Lung (tissue), 12 donors: ENCODE data around the gene FAM241B. TPM values are rescaled to one million over a fixed set of nuclear protein-coding genes. Genes with fewer than 3 reads are reported as not detected.

ENCODE experiments used
- ATAC-seq: fragments of 200-7000 bp; cut with Tn5 transposase; one replicate; pipeline ENCODE4 v1.9.1; 2020; ENCODE audit warnings: moderate number of reproducible peaks; ENCODE audit not compliant: insufficient read depth, low FRiP score
- DNase-seq, 3 donors: peaks; one replicate each; pipeline ENCODE4 v3.0.0-alpha.2; 2013 to 2017
- H3K27ac ChIP-seq, 2 donors: one replicate each; pipeline ENCODE4 v1.5.1; 2013; ENCODE audit warnings: mild to moderate bottlenecking in 2 of 2, moderate library complexity in 2 of 2, control low read depth in 1 of 2, inconsistent platforms in 1 of 2, low read depth in 1 of 2, low read length in 1 of 2
- H3K27me3 ChIP-seq, 3 donors: one replicate each; pipeline ENCODE4 v1.5.1; 2013; ENCODE audit warnings: low read length in 2 of 3; ENCODE audit not compliant: control insufficient read depth in 3 of 3, insufficient read depth in 3 of 3
- H3K36me3 ChIP-seq, 4 donors: one replicate each; pipeline ENCODE4 v1.5.1; 2013; ENCODE audit warnings: low read length in 4 of 4, mild to moderate bottlenecking in 1 of 4, moderate library complexity in 1 of 4; ENCODE audit not compliant: control insufficient read depth in 4 of 4, insufficient read depth in 4 of 4
- H3K4me1 ChIP-seq, 5 donors: one replicate each; pipeline ENCODE4 v1.5.1; 2013; ENCODE audit warnings: low read length in 5 of 5, mild to moderate bottlenecking in 2 of 5, moderate library complexity in 1 of 5; ENCODE audit not compliant: control insufficient read depth in 5 of 5, insufficient read depth in 5 of 5
- H3K4me3 ChIP-seq: one replicate; pipeline ENCODE4 v1.5.1; 2013; ENCODE audit warnings: mild to moderate bottlenecking, control low read depth, moderate library complexity
- H3K9ac ChIP-seq, 2 donors: one replicate each; pipeline ENCODE4 v1.5.1; 2013; ENCODE audit warnings: low read length in 2 of 2, control low read depth in 1 of 2; ENCODE audit not compliant: insufficient read depth in 1 of 2
- H3K9me3 ChIP-seq, 4 donors: one replicate each; pipeline ENCODE4 v1.5.1; 2013; ENCODE audit warnings: low read length in 3 of 4, mild to moderate bottlenecking in 1 of 4, moderate library complexity in 1 of 4; ENCODE audit not compliant: control insufficient read depth in 4 of 4, insufficient read depth in 3 of 4
- WGBS, 2 donors: extraction: QIAGEN DNeasy Blood & Tissue Kit; methylation state at CpG; one replicate each; pipeline ENCODE4 v1.1.7; 2013; 5-methylcytosine and 5-hydroxymethylcytosine counted together
- polyA plus RNA-seq, 2 donors: library from polyadenylated mRNA; stranded (reverse); fragments of 200-250 nt; gene quantifications; one replicate each; pipeline ENCODE4 v1.2.1, GENCODE V29; 2013
- total RNA-seq, 2 donors: library from RNA; depleted of rRNA in 1 of 2; stranded (reverse); fragments of >200 nt in 1 of 2; gene quantifications; one replicate each; pipeline ENCODE4 v1.2.1, GENCODE V29; 2014 to 2021
- TF ChIP-seq, protein P1 (sequence below): IDR thresholded peaks from 2 replicates; pipeline ENCODE4 v1.5.1; 2012; ENCODE audit warnings: mild to moderate bottlenecking; ENCODE audit errors: control extremely low read depth, extremely low read depth
- donor health status: control.
- donor health status: control.
- donor health status: Bipolar disorder and iron deficiency.
- donor health status: healthy.
- donor health status: DM: yes; HTN: yes; CAD: no.

The FAM241B gene
- total and polyA plus RNA-seq, 4 donors = 1.5 to 12.2 (median 8.4) TPM

DNA sequence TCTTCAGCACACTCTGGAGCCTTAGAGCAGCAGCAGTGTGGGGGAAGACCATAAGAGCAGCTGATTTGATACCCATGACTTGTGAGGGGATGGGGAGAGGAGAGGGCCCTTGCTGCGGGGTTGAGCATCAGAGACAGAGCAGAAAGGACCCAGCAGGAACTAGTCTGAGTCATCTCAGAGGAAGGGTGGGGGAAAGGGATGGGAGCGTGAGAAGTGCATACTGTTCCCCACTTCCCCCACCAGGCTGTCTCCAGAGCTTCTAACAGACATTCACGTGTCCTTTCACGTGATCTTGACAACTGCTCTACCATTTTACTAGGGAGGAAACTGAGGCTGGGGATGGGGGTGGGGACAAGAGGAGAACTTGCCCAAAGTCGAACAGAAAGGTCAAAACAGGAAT, 38.7 kb downstream of the FAM241B start:
- peaks cover 0 to 4% (median 0%) of the 10 kb centered on the region in 3 donors for H3K27me3 ChIP-seq

GRCh38 chr10:69669409-69669808, 39.4 kb downstream of the FAM241B start:
- no peak for DNase-seq
- Histone ChIP-seq H3K9me3 (no peaks in the 10 kb centered on the region), H3K4me3 (no peak overlapping the region), H3K36me3 (no peaks in the 10 kb centered on the region), H3K4me1 (no peaks in the 10 kb centered on the region), H3K27me3 (peaks cover 0 to 4% (median 0%) of the 10 kb centered on the region in 3 donors), H3K9ac (no peak overlapping the region), H3K27ac (no peak overlapping the region)
- WGBS, 2 donors = 76 to 94% methylated on average over 4 of the region's 4 CpGs
- no peak for ATAC-seq
- TF ChIP-seq, protein P1, sequence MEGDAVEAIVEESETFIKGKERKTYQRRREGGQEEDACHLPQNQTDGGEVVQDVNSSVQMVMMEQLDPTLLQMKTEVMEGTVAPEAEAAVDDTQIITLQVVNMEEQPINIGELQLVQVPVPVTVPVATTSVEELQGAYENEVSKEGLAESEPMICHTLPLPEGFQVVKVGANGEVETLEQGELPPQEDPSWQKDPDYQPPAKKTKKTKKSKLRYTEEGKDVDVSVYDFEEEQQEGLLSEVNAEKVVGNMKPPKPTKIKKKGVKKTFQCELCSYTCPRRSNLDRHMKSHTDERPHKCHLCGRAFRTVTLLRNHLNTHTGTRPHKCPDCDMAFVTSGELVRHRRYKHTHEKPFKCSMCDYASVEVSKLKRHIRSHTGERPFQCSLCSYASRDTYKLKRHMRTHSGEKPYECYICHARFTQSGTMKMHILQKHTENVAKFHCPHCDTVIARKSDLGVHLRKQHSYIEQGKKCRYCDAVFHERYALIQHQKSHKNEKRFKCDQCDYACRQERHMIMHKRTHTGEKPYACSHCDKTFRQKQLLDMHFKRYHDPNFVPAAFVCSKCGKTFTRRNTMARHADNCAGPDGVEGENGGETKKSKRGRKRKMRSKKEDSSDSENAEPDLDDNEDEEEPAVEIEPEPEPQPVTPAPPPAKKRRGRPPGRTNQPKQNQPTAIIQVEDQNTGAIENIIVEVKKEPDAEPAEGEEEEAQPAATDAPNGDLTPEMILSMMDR = no peak

More for the DNA sequence above, 38.7 kb downstream of the FAM241B start:
- no peak overlapping the region for H3K27ac ChIP-seq
- H3K36me3 ChIP-seq = no peaks in the 10 kb centered on the region
- H3K4me1 ChIP-seq = no peaks in the 10 kb centered on the region
- H3K9ac ChIP-seq = no peak overlapping the region
- WGBS, 2 donors = 75 to 78% methylated on average over 5 of the region's 5 CpGs
- ATAC-seq (no peak), DNase-seq (no peak)
- no peak overlapping the region for H3K4me3 ChIP-seq
- TF ChIP-seq, protein P1 = no peak
- H3K9me3 ChIP-seq = no peaks in the 10 kb centered on the region

DNA sequence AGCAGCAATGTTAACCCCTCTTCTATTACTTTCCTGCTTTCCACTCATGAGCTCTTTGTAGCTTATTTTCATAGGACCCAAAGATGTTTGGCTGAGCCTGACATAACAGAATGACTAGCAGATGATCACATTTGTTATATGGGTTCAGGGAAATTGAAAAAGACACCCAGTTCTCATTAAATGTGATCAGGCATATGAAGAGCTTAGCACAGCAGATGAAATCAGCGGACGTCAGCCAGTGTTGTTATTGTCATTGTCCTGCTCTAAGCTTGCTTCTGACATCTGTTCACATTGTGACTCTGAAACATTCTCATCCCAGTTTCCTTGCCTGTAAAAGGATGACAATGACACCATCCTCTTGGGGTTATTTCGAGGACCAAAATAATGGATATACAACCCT, 43.5 kb downstream of the FAM241B start:
- no peak overlapping the region for H3K9ac ChIP-seq
- TF ChIP-seq, protein P1 = no peak
- DNase-seq (no peak), ATAC-seq (no peak)
- peaks cover 0 to 2% (median 0%) of the 10 kb centered on the region in 3 donors for H3K27me3 ChIP-seq
- H3K4me1 ChIP-seq = peaks cover 0 to 19% (median 0%) of the 10 kb centered on the region in 5 donors
- peaks cover 0 to 6% (median 0%) of the 10 kb centered on the region in 4 donors for H3K9me3 ChIP-seq
- H3K4me3 ChIP-seq = no peak overlapping the region
- H3K36me3 ChIP-seq = no peaks in the 10 kb centered on the region
- 85 to 90% methylated on average over 3 of the region's 3 CpGs for WGBS, 2 donors
- no peak overlapping the region for H3K27ac ChIP-seq

GRCh38 chr10:69674786-69675185, 44.7 kb downstream of the FAM241B start:
- 73 to 90% methylated on average over 2 of the region's 2 CpGs for WGBS, 2 donors
- peaks cover 0 to 6% (median 0%) of the 10 kb centered on the region in 4 donors for H3K9me3 ChIP-seq
- ATAC-seq = no peak
- no peak overlapping the region for H3K4me3 ChIP-seq
- H3K9ac ChIP-seq = no peak overlapping the region
- H3K4me1 ChIP-seq = peaks cover 0 to 21% (median 0%) of the 10 kb centered on the region in 5 donors
- no peak for DNase-seq
- no peak overlapping the region for H3K27ac ChIP-seq
- H3K27me3 ChIP-seq = peaks cover 0 to 2% (median 0%) of the 10 kb centered on the region in 3 donors
- H3K36me3 ChIP-seq = no peaks in the 10 kb centered on the region
- TF ChIP-seq, protein P1 = no peak
